GM23338 (cell line): ENCODE results near the gene EPS8L2. TPM values are rescaled to one million over a fixed set of nuclear protein-coding genes. Genes with fewer than 3 reads are reported as not detected.

ENCODE experiments used
- ATAC-seq: fragments of 200-7000 bp; cut with Tn5 transposase; 3 replicates; pipeline ENCODE4 v1.9.1; 2020
- DNase-seq: peaks from one replicate; pipeline ENCODE4 v3.0.0-alpha.2; 2015; ENCODE audit warnings: low spot score
- H2AFZ ChIP-seq: fragments of 200-600 bp; sonication (generic); 2 replicates; pipeline ENCODE4 v1.8.0; 2016; ENCODE audit warnings: antibody characterized with exemption, mild to moderate bottlenecking, moderate library complexity
- H3F3A ChIP-seq: fragments of 200-600 bp; sonication (generic); replicated peaks from 2 replicates; pipeline ENCODE4 v1.8.0; 2017; ENCODE audit warnings: antibody characterized with exemption, mixed run types, low read depth
- H3K27ac ChIP-seq: fragments of 200-600 bp; sonication (generic); 2 replicates; pipeline ENCODE4 v1.6.1; 2016; ENCODE audit warnings: low read depth
- H3K27me3 ChIP-seq: fragments of 200-600 bp; sonication (generic); 2 replicates; pipeline ENCODE4 v1.8.0; 2016; ENCODE audit warnings: mild to moderate bottlenecking, mixed run types, moderate library complexity; ENCODE audit not compliant: insufficient read depth
- H3K36me3 ChIP-seq: fragments of 200-600 bp; sonication (generic); 2 replicates; pipeline ENCODE4 v1.8.0; 2016; ENCODE audit warnings: mild to moderate bottlenecking; ENCODE audit not compliant: insufficient read depth
- H3K4me1 ChIP-seq: fragments of 200-600 bp; sonication (generic); 2 replicates; pipeline ENCODE4 v1.8.0; 2016; ENCODE audit warnings: mild to moderate bottlenecking, moderate library complexity; ENCODE audit not compliant: insufficient read depth
- H3K4me2 ChIP-seq: fragments of 200-600 bp; sonication (generic); 2 replicates; pipeline ENCODE4 v1.7.1; 2017; ENCODE audit warnings: mixed run types
- H3K4me3 ChIP-seq: fragments of 200-600 bp; sonication (generic); 2 replicates; pipeline ENCODE4 v1.6.1; 2016; ENCODE audit warnings: mixed run types
- H3K79me2 ChIP-seq: fragments of 200-600 bp; sonication (generic); replicated peaks from 2 replicates; pipeline ENCODE4 v1.8.0; 2017; ENCODE audit warnings: mild to moderate bottlenecking; ENCODE audit not compliant: insufficient read depth
- H3K9me2 ChIP-seq: fragments of 200-600 bp; sonication (generic); 2 replicates; pipeline ENCODE4 v1.8.0; 2017; ENCODE audit not compliant: insufficient read depth
- H4K20me1 ChIP-seq: fragments of 200-600 bp; sonication (generic); replicated peaks from 2 replicates; pipeline ENCODE4 v1.8.0; 2017; ENCODE audit warnings: mild to moderate bottlenecking; ENCODE audit not compliant: insufficient read depth
- H3K27ac Mint-ChIP-seq: 2 replicates; pipeline ENCODE4 v1.8.0; 2020; ENCODE audit warnings: inconsistent platforms, mild to moderate bottlenecking, moderate library complexity, mixed read lengths
- H3K27me3 Mint-ChIP-seq: 3 replicates; pipeline ENCODE4 v1.8.0; 2022; ENCODE audit warnings: low read depth, mild to moderate bottlenecking, moderate library complexity, mixed read lengths, inconsistent platforms; ENCODE audit not compliant: insufficient read depth, poor library complexity
- H3K36me3 Mint-ChIP-seq: 3 replicates; pipeline ENCODE4 v1.8.0; 2021; ENCODE audit warnings: low read depth, mild to moderate bottlenecking, inconsistent platforms, moderate library complexity, mixed read lengths
- H3K4me1 Mint-ChIP-seq: 3 replicates; pipeline ENCODE4 v1.8.0; 2020; ENCODE audit warnings: mild to moderate bottlenecking, inconsistent platforms, mixed read lengths
- H3K4me3 Mint-ChIP-seq: 3 replicates; pipeline ENCODE4 v1.8.0; 2021; ENCODE audit warnings: moderate library complexity, mild to moderate bottlenecking, inconsistent platforms, mixed read lengths
- H3K9me3 Mint-ChIP-seq: 3 replicates; pipeline ENCODE4 v1.8.0; 2020; ENCODE audit warnings: moderate library complexity, mild to moderate bottlenecking, inconsistent platforms, mixed read lengths
- EZH2 ChIP-seq: fragments of 200-600 bp; sonication (generic); IDR thresholded peaks from one replicate; pipeline ENCODE4 v1.8.0; 2017; ENCODE audit warnings: antibody characterized with exemption, mild to moderate bottlenecking, low read depth; ENCODE audit not compliant: unreplicated experiment
- EZH2phosphoT487 ChIP-seq: fragments of 200-600 bp; sonication (generic); IDR thresholded peaks from one replicate; pipeline ENCODE4 v1.8.1; 2018; ENCODE audit warnings: antibody characterized with exemption; ENCODE audit not compliant: unreplicated experiment
- JUNB ChIP-seq: IDR thresholded peaks from one replicate; pipeline ENCODE4 v1.6.1; 2016; ENCODE audit warnings: antibody characterized with exemption; ENCODE audit not compliant: unreplicated experiment
- NANOG ChIP-seq: IDR thresholded peaks from 2 replicates; pipeline ENCODE4 v1.6.1; 2016; ENCODE audit warnings: antibody characterized with exemption, borderline replicate concordance
- POLR2AphosphoS5 ChIP-seq: IDR thresholded peaks from 2 replicates; pipeline ENCODE4 v1.6.1; 2016; ENCODE audit warnings: antibody characterized with exemption, low read depth
- STAT1 ChIP-seq: IDR thresholded peaks from one replicate; pipeline ENCODE4 v1.6.1; 2016; ENCODE audit warnings: antibody characterized with exemption; ENCODE audit not compliant: unreplicated experiment
- ZNF114 ChIP-seq: fragments of 250-450 bp; sonication (Bioruptor Pico); IDR thresholded peaks from 2 replicates; pipeline ENCODE4 v1.5.0; 2020; ENCODE audit warnings: mild to moderate bottlenecking, moderate library complexity
- ZNF331 ChIP-seq: fragments of 250-450 bp; sonication (Bioruptor Pico); IDR thresholded peaks from 2 replicates; pipeline ENCODE4 v1.5.0; 2020; ENCODE audit warnings: low read depth, mild to moderate bottlenecking, moderate library complexity
- polyA plus RNA-seq: library from polyadenylated mRNA; unstranded; fragments of >200 nt; fragmentation: Nextera tagmentation; extraction: Ambion mirVana; gene quantifications from 2 replicates; pipeline ENCODE4 v1.2.1, GENCODE V29; 2016
- total RNA-seq: library from RNA; depleted of rRNA; stranded (reverse); fragments of >200 nt; shearing (Covaris generic); gene quantifications from 2 replicates; pipeline ENCODE4 v1.2.3, GENCODE V29; 2014
- TF ChIP-seq, protein P1 (sequence below): IDR thresholded peaks from one replicate; pipeline ENCODE4 v1.6.1; 2018; ENCODE audit warnings: antibody characterized with exemption; ENCODE audit not compliant: unreplicated experiment
- TF ChIP-seq, protein P2 (sequence below), 2 experiments: fragments of 200-600 bp in 1 of 2; sonication (generic) in 1 of 2; conservative IDR thresholded peaks; 2 replicates each; pipeline versions ENCODE4 v1.5.1 to v1.6.1; 2016 to 2017; ENCODE audit warnings: antibody characterized with exemption in 2 of 2, low read depth in 2 of 2, mild to moderate bottlenecking in 2 of 2, moderate library complexity in 1 of 2
- TF ChIP-seq, protein P3 (sequence below): fragments of 250-450 bp; sonication (Bioruptor Pico); IDR thresholded peaks from 2 replicates; pipeline ENCODE4 v1.5.0; 2020; ENCODE audit warnings: mild to moderate bottlenecking, moderate library complexity
- TF ChIP-seq, protein P4 (sequence below): IDR thresholded peaks from 2 replicates; pipeline ENCODE4 v1.6.1; 2016; ENCODE audit warnings: antibody characterized with exemption

Gene EPS8L2
- total and polyA plus RNA-seq, 2 experiments from 2014 or later, result 38.7 to 59.4 TPM

DNA sequence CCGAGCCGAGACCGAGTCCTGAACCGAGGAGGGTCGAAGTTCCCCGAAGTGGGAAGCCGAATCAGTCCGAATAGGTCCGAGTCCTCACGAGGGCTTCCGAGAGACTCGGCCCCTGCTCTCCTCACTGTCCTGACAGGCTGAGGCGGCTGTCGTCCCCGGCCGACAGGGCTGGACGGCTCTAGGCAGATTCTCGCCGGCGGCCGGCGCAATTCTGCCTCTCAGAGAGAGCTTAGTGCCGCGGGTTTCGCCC lies 10.8 kb upstream of the EPS8L2 start (continued):
- TF ChIP-seq JUNB (no peak), ZNF114 (no peak), POLR2AphosphoS5 (no peak; the same call in 1 of the 2 replicates), STAT1 (no peak), ZNF331 (CRISPR knock-in tag) (no peak), NANOG (no peak)
- TF ChIP-seq, protein P1, sequence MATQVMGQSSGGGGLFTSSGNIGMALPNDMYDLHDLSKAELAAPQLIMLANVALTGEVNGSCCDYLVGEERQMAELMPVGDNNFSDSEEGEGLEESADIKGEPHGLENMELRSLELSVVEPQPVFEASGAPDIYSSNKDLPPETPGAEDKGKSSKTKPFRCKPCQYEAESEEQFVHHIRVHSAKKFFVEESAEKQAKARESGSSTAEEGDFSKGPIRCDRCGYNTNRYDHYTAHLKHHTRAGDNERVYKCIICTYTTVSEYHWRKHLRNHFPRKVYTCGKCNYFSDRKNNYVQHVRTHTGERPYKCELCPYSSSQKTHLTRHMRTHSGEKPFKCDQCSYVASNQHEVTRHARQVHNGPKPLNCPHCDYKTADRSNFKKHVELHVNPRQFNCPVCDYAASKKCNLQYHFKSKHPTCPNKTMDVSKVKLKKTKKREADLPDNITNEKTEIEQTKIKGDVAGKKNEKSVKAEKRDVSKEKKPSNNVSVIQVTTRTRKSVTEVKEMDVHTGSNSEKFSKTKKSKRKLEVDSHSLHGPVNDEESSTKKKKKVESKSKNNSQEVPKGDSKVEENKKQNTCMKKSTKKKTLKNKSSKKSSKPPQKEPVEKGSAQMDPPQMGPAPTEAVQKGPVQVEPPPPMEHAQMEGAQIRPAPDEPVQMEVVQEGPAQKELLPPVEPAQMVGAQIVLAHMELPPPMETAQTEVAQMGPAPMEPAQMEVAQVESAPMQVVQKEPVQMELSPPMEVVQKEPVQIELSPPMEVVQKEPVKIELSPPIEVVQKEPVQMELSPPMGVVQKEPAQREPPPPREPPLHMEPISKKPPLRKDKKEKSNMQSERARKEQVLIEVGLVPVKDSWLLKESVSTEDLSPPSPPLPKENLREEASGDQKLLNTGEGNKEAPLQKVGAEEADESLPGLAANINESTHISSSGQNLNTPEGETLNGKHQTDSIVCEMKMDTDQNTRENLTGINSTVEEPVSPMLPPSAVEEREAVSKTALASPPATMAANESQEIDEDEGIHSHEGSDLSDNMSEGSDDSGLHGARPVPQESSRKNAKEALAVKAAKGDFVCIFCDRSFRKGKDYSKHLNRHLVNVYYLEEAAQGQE, result no peak
- TF ChIP-seq, protein P2, sequence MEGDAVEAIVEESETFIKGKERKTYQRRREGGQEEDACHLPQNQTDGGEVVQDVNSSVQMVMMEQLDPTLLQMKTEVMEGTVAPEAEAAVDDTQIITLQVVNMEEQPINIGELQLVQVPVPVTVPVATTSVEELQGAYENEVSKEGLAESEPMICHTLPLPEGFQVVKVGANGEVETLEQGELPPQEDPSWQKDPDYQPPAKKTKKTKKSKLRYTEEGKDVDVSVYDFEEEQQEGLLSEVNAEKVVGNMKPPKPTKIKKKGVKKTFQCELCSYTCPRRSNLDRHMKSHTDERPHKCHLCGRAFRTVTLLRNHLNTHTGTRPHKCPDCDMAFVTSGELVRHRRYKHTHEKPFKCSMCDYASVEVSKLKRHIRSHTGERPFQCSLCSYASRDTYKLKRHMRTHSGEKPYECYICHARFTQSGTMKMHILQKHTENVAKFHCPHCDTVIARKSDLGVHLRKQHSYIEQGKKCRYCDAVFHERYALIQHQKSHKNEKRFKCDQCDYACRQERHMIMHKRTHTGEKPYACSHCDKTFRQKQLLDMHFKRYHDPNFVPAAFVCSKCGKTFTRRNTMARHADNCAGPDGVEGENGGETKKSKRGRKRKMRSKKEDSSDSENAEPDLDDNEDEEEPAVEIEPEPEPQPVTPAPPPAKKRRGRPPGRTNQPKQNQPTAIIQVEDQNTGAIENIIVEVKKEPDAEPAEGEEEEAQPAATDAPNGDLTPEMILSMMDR (conservative IDR thresholded peaks at IDR 0.05; ENCODE audit: low read depth in 2 of 2), result no peak

DNA sequence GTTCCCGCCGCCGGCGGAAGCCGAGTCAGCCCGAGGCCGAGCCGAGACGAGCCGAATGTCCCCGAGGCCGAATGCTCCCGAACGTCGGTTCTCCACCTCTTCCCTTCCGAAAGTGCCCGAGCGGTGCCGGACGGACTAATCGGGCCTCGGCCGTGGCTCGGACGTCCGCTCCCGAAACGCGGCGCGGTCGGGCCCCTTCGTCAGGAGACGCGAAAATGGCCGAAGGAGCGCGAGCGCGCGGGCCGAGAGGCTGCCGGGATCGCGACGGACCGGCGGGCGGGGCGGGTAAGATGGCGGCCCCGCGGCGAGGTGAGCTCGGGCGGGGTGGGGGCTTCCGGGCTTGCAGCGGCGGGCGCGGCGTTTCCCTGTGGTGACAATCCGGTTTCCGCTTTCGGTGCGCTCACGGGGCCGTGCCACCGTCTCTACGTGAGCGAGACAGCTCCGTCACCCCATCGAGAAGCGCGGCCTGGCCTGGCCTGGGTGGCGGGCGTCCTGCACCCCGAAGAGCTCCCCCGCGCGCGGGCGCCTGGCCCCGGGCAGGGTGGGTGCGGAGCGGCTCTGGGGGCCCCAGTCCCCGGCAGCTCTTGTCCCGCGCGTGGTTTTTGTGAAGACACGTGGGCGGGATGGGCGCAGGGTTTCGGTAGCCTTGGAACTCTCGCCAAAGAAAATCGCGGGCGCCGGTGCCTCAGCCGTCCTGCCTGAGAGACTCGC lies 10.3 kb upstream of the EPS8L2 start, which contains the start of gene TMEM80:
Gene TMEM80 (plus strand): TSS at position 279 of the 711 bp plus-strand sequence. CDS start 12 bp downstream, at position 291.
- H3K9me3 Mint-ChIP-seq, result peaks cover 4% of the 10 kb centered on the region; the same call in 2 of the 3 replicates
- H3K36me3 ChIP-seq, result no peaks in the 10 kb centered on the region
- peaks cover 28% of the 10 kb centered on the region for H3F3A ChIP-seq
- H3K27ac ChIP-seq, result peak within 1 kb of the TSS; percentile 94
- peaks cover 36% of the 10 kb centered on the region for H3K4me1 Mint-ChIP-seq
- H3K27me3 Mint-ChIP-seq, result peaks cover 22% of the 10 kb centered on the region
- H3K27ac Mint-ChIP-seq, result peak within 1 kb of the TSS; percentile 98
- H3K4me1 ChIP-seq, result peaks cover 21% of the 10 kb centered on the region
- DNase-seq (peak; percentile 100), ATAC-seq (peak; percentile 75)
- H2AFZ ChIP-seq, result peak within 1 kb of the TSS; percentile 90
- no peaks in the 10 kb centered on the region for H3K27me3 ChIP-seq
- no peaks in the 10 kb centered on the region for H3K9me2 ChIP-seq
- H3K79me2 ChIP-seq, result peaks cover 40% of the 10 kb centered on the region
- peaks cover 13% of the 10 kb centered on the region for H3K36me3 Mint-ChIP-seq
- H3K4me2 ChIP-seq, result peak within 1 kb of the TSS; percentile 85
- H4K20me1 ChIP-seq, result peaks cover 9% of the 10 kb centered on the region
- peak; percentile 61 for TF ChIP-seq POLR2AphosphoS5
- no peak for TF ChIP-seq EZH2
- TF ChIP-seq STAT1, result no peak
- TF ChIP-seq ZNF331 (CRISPR knock-in tag), result no peak
- TF ChIP-seq JUNB, result no peak
- TF ChIP-seq, protein P3, sequence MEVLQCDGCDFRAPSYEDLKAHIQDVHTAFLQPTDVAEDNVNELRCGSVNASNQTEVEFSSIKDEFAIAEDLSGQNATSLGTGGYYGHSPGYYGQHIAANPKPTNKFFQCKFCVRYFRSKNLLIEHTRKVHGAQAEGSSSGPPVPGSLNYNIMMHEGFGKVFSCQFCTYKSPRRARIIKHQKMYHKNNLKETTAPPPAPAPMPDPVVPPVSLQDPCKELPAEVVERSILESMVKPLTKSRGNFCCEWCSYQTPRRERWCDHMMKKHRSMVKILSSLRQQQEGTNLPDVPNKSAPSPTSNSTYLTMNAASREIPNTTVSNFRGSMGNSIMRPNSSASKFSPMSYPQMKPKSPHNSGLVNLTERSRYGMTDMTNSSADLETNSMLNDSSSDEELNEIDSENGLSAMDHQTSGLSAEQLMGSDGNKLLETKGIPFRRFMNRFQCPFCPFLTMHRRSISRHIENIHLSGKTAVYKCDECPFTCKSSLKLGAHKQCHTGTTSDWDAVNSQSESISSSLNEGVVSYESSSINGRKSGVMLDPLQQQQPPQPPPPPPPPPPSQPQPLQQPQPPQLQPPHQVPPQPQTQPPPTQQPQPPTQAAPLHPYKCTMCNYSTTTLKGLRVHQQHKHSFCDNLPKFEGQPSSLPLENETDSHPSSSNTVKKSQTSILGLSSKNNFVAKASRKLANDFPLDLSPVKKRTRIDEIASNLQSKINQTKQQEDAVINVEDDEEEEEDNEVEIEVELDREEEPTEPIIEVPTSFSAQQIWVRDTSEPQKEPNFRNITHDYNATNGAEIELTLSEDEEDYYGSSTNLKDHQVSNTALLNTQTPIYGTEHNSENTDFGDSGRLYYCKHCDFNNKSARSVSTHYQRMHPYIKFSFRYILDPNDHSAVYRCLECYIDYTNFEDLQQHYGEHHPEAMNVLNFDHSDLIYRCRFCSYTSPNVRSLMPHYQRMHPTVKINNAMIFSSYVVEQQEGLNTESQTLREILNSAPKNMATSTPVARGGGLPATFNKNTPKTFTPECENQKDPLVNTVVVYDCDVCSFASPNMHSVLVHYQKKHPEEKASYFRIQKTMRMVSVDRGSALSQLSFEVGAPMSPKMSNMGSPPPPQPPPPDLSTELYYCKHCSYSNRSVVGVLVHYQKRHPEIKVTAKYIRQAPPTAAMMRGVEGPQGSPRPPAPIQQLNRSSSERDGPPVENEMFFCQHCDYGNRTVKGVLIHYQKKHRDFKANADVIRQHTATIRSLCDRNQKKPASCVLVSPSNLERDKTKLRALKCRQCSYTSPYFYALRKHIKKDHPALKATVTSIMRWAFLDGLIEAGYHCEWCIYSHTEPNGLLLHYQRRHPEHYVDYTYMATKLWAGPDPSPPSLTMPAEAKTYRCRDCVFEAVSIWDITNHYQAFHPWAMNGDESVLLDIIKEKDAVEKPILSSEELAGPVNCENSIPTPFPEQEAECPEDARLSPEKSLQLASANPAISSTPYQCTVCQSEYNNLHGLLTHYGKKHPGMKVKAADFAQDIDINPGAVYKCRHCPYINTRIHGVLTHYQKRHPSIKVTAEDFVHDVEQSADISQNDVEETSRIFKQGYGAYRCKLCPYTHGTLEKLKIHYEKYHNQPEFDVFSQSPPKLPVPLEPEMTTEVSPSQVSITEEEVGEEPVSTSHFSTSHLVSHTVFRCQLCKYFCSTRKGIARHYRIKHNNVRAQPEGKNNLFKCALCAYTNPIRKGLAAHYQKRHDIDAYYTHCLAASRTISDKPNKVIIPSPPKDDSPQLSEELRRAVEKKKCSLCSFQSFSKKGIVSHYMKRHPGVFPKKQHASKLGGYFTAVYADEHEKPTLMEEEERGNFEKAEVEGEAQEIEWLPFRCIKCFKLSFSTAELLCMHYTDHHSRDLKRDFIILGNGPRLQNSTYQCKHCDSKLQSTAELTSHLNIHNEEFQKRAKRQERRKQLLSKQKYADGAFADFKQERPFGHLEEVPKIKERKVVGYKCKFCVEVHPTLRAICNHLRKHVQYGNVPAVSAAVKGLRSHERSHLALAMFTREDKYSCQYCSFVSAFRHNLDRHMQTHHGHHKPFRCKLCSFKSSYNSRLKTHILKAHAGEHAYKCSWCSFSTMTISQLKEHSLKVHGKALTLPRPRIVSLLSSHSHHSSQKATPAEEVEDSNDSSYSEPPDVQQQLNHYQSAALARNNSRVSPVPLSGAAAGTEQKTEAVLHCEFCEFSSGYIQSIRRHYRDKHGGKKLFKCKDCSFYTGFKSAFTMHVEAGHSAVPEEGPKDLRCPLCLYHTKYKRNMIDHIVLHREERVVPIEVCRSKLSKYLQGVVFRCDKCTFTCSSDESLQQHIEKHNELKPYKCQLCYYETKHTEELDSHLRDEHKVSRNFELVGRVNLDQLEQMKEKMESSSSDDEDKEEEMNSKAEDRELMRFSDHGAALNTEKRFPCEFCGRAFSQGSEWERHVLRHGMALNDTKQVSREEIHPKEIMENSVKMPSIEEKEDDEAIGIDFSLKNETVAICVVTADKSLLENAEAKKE (CRISPR knock-in tag), result no peak
- TF ChIP-seq, protein P4, sequence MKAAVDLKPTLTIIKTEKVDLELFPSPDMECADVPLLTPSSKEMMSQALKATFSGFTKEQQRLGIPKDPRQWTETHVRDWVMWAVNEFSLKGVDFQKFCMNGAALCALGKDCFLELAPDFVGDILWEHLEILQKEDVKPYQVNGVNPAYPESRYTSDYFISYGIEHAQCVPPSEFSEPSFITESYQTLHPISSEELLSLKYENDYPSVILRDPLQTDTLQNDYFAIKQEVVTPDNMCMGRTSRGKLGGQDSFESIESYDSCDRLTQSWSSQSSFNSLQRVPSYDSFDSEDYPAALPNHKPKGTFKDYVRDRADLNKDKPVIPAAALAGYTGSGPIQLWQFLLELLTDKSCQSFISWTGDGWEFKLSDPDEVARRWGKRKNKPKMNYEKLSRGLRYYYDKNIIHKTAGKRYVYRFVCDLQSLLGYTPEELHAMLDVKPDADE, result no peak
- no peak for TF ChIP-seq EZH2phosphoT487
- peak within 1 kb of the TSS; percentile 97 for H3K4me3 ChIP-seq
- H3K4me3 Mint-ChIP-seq, result peak within 1 kb of the TSS; percentile 82
